Activated CD4-positive, alpha-beta T cell treated with anti-CD3 and anti-CD28 coated beads for 36 hours (primary cell): ENCODE measurements around the gene HIBCH. TPM values are rescaled to one million over a fixed set of nuclear protein-coding genes. Genes with fewer than 3 reads are reported as not detected.
A peak's percentile ranks its signal among the peaks of the same experiment; 100 is the strongest.
"Not testable (repeated sequence)": the region's sequence is repeated elsewhere in the genome, so short reads cannot be mapped to it uniquely, and the experiment has no call there.

Source experiments
- ATAC-seq: fragments of 200-7000 bp; cut with Tn5 transposase; one replicate; pipeline ENCODE4 v1.10.0; 2021; ENCODE audit warnings: mild to moderate bottlenecking, moderate library complexity
- CTCF ChIA-PET: fragments of 350-600 bp; sonication (Branson Sonifier 250); formaldehyde crosslinking; loops from one replicate; lab custom pipeline; 2021; ENCODE audit warnings: antibody characterized with exemption; lab: Charles Lee
- POLR2A ChIA-PET: fragments of 350-600 bp; sonication (Branson Sonifier 250); formaldehyde crosslinking; loops from one replicate; lab custom pipeline; 2021; ENCODE audit warnings: antibody characterized with exemption, inconsistent platforms; lab: Charles Lee
- DNase-seq: peaks from one replicate; pipeline ENCODE4 v3.0.0-alpha.2; 2020
- H3K27ac Mint-ChIP-seq: one replicate; pipeline ENCODE4 v1.8.0; 2021; ENCODE audit warnings: mixed read lengths
- H3K27me3 Mint-ChIP-seq: one replicate; pipeline ENCODE4 v1.8.0; 2021; ENCODE audit warnings: mixed read lengths
- H3K36me3 Mint-ChIP-seq: one replicate; pipeline ENCODE4 v1.8.0; 2021; ENCODE audit warnings: low read depth, mixed read lengths
- H3K4me1 Mint-ChIP-seq: one replicate; pipeline ENCODE4 v1.8.0; 2021; ENCODE audit warnings: mixed read lengths
- H3K4me3 Mint-ChIP-seq: one replicate; pipeline ENCODE4 v1.8.0; 2021; ENCODE audit warnings: mild to moderate bottlenecking, moderate library complexity, mixed read lengths
- H3K9me3 Mint-ChIP-seq: one replicate; pipeline ENCODE4 v1.8.0; 2021; ENCODE audit warnings: low read depth, mixed read lengths
- intact Hi-C, 2 experiments: fragments of 100-400 bp; cut with DNase I in 1 of 2; cut with micrococcal nuclease in 1 of 2; formaldehyde crosslinking; loops; one replicate each; pipeline versions ENCODE4 v1.14.2 to v1.15.1; 2022 to 2024; cut with DNase I, micrococcal nuclease
- total RNA-seq, 2 experiments: library from RNA; stranded (reverse); gene quantifications; one replicate each; pipeline ENCODE4 v1.2.3, GENCODE V29; 2021

Gene HIBCH
- total RNA-seq, 2 experiments from 2014 or later = 23.1 to 23.7 TPM

- H3K9me3 Mint-ChIP-seq = no peaks in the 10 kb centered on the region
Measured at GRCh38 chr2:190325588-190325987, 6.0 kb upstream of the HIBCH start.

DNA sequence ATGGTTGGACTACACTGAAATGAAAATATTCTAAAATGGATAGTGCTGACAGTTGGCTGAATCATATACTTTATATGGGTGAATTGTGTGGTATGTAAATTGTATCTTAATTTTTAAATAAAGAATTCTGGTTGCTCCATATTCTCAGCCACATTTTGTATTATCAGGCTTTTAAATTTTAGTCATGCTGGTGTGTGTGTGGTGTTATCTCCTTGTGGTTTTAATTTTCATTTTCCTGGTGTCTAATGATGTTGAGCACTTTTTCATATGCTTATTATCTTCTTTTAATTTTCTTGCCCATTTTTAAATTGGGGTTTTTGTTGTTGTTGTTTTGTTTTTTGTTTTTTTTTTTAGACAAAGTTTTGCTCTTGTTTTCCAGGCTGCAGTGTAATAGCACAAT, 3.8 kb upstream of the HIBCH start:
- CTCF ChIA-PET = no interaction called here
- intact Hi-C loops = loop anchor here (5.0 kb wide), 2 partner anchors 84 to 881 kb away; partner anchors contain the start of genes MFSD6 (in 1 of the 2) and WDR75 (in 1 of the 2)

More at GRCh38 chr2:190325588-190325987, 6.0 kb upstream of the HIBCH start:
- H3K4me1 Mint-ChIP-seq = peaks cover 18% of the 10 kb centered on the region
- ChIA-PET POLR2A (no interaction called here), CTCF (no interaction called here)
- no peak overlapping the region for H3K4me3 Mint-ChIP-seq
- no peaks in the 10 kb centered on the region for H3K36me3 Mint-ChIP-seq
- H3K27ac Mint-ChIP-seq = no peak overlapping the region
- ATAC-seq (no peak), DNase-seq (no peak)
- H3K27me3 Mint-ChIP-seq = peaks cover 10% of the 10 kb centered on the region
- intact Hi-C loops = no loop called here

GRCh38 chr2:190320696-190321095, 1.1 kb upstream of the HIBCH start:
- intact Hi-C loops = loop anchor here (1.0 to 5.0 kb wide), 6 partner anchors 22 to 878 kb away; partner anchors contain the start of genes INPP1 (in 2 of the 2), MFSD6 (in 1 of the 2), NEMP2 (in 1 of the 2) and WDR75 (in 1 of the 2)
- Mint-ChIP-seq H3K4me1 (peaks cover 53% of the 10 kb centered on the region), H3K9me3 (no peaks in the 10 kb centered on the region), H3K27me3 (no peaks in the 10 kb centered on the region), H3K4me3 (peak overlapping the region; percentile 85), H3K36me3 (peaks cover 11% of the 10 kb centered on the region), H3K27ac (peak overlapping the region; percentile 93)
- POLR2A ChIA-PET = interaction anchor here (0.6 kb wide), 1 partner anchor 23 kb away, joined by 3 read pairs; no protein-coding TSS in a partner anchor
- DNase-seq = peak; percentile 63
- ATAC-seq = peak; percentile 55
- CTCF ChIA-PET = interaction anchor here (0.7 to 1.4 kb wide), 7 partner anchors 9 to 209 kb away, joined by 3 to 6 read pairs (median 3); no protein-coding TSS in a partner anchor

More for the DNA sequence above, 3.8 kb upstream of the HIBCH start:
- ATAC-seq = no peak
- Mint-ChIP-seq H3K27ac (no peak overlapping the region), H3K9me3 (no peaks in the 10 kb centered on the region), H3K4me3 (no peak overlapping the region), H3K36me3 (peaks cover 4% of the 10 kb centered on the region), H3K27me3 (peaks cover 6% of the 10 kb centered on the region), H3K4me1 (peaks cover 30% of the 10 kb centered on the region)
- DNase-seq = no peak
- POLR2A ChIA-PET = no interaction called here

- H3K27ac Mint-ChIP-seq = peak overlapping the region; percentile 93
- POLR2A ChIA-PET = interaction anchor here (0.6 kb wide), 1 partner anchor 719 kb away, joined by 4 read pairs; no protein-coding TSS in a partner anchor
- no peaks in the 10 kb centered on the region for H3K9me3 Mint-ChIP-seq
- peak overlapping the region; percentile 85 for H3K4me3 Mint-ChIP-seq
- DNase-seq = peak; percentile 34
- H3K27me3 Mint-ChIP-seq = no peaks in the 10 kb centered on the region
- H3K4me1 Mint-ChIP-seq = peaks cover 62% of the 10 kb centered on the region
- CTCF ChIA-PET = interaction anchor here (0.6 to 2.1 kb wide), 9 partner anchors 16 to 660 kb away, joined by 3 to 8 read pairs (median 3); no protein-coding TSS in a partner anchor
- ATAC-seq = peak; percentile 10
- peaks cover 15% of the 10 kb centered on the region for H3K36me3 Mint-ChIP-seq
- intact Hi-C loops = loop anchor here (1.0 to 10.0 kb wide), 7 partner anchors 54 to 654 kb away; partner anchors contain the start of genes ASNSD1 (in 1 of the 2), MFSD6 (in 1 of the 2), NEMP2 (in 1 of the 2) and ORMDL1 (in 1 of the 2)
Measured at GRCh38 chr2:190318931-190319554, 583 bp downstream of the HIBCH start.

- no peaks in the 10 kb centered on the region for H3K9me3 Mint-ChIP-seq
- peaks cover 62% of the 10 kb centered on the region for H3K4me1 Mint-ChIP-seq
- ChIA-PET CTCF (interaction anchor here (0.6 to 2.1 kb wide), 8 partner anchors 15 to 706 kb away, joined by 3 to 8 read pairs (median 3); no protein-coding TSS in a partner anchor), POLR2A (interaction anchor here (0.6 kb wide), 1 partner anchor 719 kb away, joined by 4 read pairs; no protein-coding TSS in a partner anchor)
- H3K27ac Mint-ChIP-seq = peak overlapping the region; percentile 93
- no peaks in the 10 kb centered on the region for H3K27me3 Mint-ChIP-seq
- intact Hi-C loops = loop anchor here (2.0 to 10.0 kb wide), 5 partner anchors 54 to 654 kb away; partner anchors contain the start of genes ASNSD1 (in 1 of the 2), NEMP2 (in 1 of the 2) and OSGEPL1 (in 1 of the 2)
- H3K36me3 Mint-ChIP-seq = peaks cover 15% of the 10 kb centered on the region
- no peak for ATAC-seq
- H3K4me3 Mint-ChIP-seq = peak overlapping the region; percentile 85
- no peak for DNase-seq
Measured at GRCh38 chr2:190318514-190318913, 1.1 kb downstream of the HIBCH start.

DNA sequence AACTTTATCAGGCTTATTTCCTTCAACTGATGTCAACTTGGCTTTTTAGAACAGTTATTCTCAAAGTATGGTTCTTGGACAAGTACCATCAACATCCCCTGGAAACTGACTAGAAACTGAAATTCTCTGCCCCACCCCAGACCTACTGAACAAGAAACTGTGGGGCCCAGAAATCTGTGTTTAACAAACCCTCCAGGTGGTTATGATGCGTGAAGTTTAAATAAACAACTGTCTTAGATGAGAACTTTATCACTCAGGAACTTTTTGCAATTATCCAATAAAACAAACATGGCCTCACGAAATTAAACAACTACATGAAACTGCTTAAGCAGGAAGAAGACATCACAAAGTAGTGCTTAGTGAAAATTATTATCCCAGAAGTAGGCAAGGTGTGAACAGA, 4.4 kb downstream of the HIBCH start:
- Mint-ChIP-seq H3K36me3 (peaks cover 18% of the 10 kb centered on the region), H3K4me1 (peaks cover 41% of the 10 kb centered on the region), H3K9me3 (no peaks in the 10 kb centered on the region), H3K4me3 (no peak overlapping the region), H3K27ac (no peak overlapping the region), H3K27me3 (no peaks in the 10 kb centered on the region)
- CTCF ChIA-PET = interaction anchor here (0.7 to 1.8 kb wide), 2 partner anchors 8 to 511 kb away, joined by 3 to 6 read pairs; no protein-coding TSS in a partner anchor
- intact Hi-C loops = loop anchor here (2.0 to 10.0 kb wide), 4 partner anchors 217 to 650 kb away; partner anchors contain the start of genes ASNSD1 (in 1 of the 2), NEMP2 (in 1 of the 2) and OSGEPL1 (in 1 of the 2)
- POLR2A ChIA-PET = no interaction called here
- DNase-seq (no peak), ATAC-seq (no peak)

- no peaks in the 10 kb centered on the region for H3K9me3 Mint-ChIP-seq
- no peak overlapping the region for H3K4me3 Mint-ChIP-seq
- ChIA-PET POLR2A (no interaction called here), CTCF (interaction anchor here (0.9 kb wide), 1 partner anchor 31 kb away, joined by 3 read pairs; no protein-coding TSS in a partner anchor)
- no peaks in the 10 kb centered on the region for H3K27me3 Mint-ChIP-seq
- intact Hi-C loops = loop anchor here (2.0 to 10.0 kb wide), 2 partner anchors 225 to 649 kb away; partner anchors contain the start of gene ASNSD1 (in 1 of the 2)
- ATAC-seq (no peak), DNase-seq (no peak)
- peaks cover 36% of the 10 kb centered on the region for H3K4me1 Mint-ChIP-seq
- no peak overlapping the region for H3K27ac Mint-ChIP-seq
- H3K36me3 Mint-ChIP-seq = peaks cover 18% of the 10 kb centered on the region
Measured at GRCh38 chr2:190313880-190314279, 5.7 kb downstream of the HIBCH start.

DNA sequence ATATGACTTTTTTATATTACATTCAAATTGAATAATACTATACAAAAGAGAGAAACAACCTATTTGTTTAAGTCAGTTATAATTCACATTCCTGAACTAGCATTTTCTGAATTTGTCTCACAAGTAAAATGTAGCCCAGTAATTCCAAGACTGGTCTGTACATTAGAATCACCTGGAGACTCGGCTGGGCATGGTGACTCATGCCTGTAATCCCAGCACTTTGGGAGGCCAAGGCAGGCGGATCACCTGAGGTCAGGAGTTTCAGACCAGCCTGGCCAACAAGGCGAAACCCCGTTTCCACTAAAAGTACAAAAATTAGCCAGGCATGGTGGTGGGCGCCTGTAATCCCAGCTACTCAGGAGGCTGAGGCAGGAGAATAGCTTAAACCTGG, 7.0 kb downstream of the HIBCH start:
- Mint-ChIP-seq H3K36me3 (peaks cover 21% of the 10 kb centered on the region), H3K4me1 (peaks cover 26% of the 10 kb centered on the region)
- intact Hi-C loops = loop anchor here in 1 of 2 experiments (10.0 kb wide), 1 partner anchor 648 kb away; the partner anchor contains the start of gene ASNSD1
- POLR2A ChIA-PET, H3K27me3 Mint-ChIP-seq, H3K9me3 Mint-ChIP-seq, H3K4me3 Mint-ChIP-seq, H3K27ac Mint-ChIP-seq, DNase-seq, ATAC-seq: not testable (repeated sequence)
- CTCF ChIA-PET = interaction anchor here (0.7 to 0.8 kb wide), 3 partner anchors 81 to 260 kb away, joined by 3 read pairs; no protein-coding TSS in a partner anchor

- Mint-ChIP-seq H3K4me3 (no peak overlapping the region), H3K9me3 (no peaks in the 10 kb centered on the region), H3K4me1 (peaks cover 21% of the 10 kb centered on the region), H3K27me3 (no peaks in the 10 kb centered on the region), H3K27ac (no peak overlapping the region), H3K36me3 (peaks cover 16% of the 10 kb centered on the region)
- DNase-seq (no peak), ATAC-seq (no peak)
- intact Hi-C loops = loop anchor here in 1 of 2 experiments (10.0 kb wide), 1 partner anchor 647 kb away; the partner anchor contains the start of gene ASNSD1
- CTCF ChIA-PET = interaction anchor here (0.7 to 1.0 kb wide), 3 partner anchors 81 to 223 kb away, joined by 3 read pairs; no protein-coding TSS in a partner anchor
- POLR2A ChIA-PET = no interaction called here
Measured at GRCh38 chr2:190311893-190312634, 7.6 kb downstream of the HIBCH start.

DNA sequence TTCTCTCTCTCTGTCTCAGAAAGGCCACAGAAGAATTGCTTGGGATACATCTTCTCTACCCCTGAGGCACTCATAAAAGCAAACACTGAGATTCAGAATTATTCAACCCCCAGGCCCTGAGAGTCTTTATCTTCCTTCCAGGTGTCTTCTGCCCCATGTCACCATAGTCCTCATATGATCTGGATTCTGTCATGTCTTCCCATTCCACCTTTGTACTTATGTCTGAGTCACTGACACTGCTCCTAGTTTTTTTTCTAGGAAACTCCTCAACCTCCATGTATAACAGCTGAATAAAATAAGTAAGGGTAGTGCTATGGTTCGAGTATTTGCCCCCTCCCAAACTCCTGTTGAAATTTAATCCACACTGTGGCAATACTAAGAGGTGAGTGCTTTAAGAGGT, 11.6 kb downstream of the HIBCH start:
- intact Hi-C loops = no loop called here
- no peak for DNase-seq
- Mint-ChIP-seq H3K36me3 (peaks cover 21% of the 10 kb centered on the region), H3K27ac (no peak overlapping the region), H3K9me3 (no peaks in the 10 kb centered on the region), H3K4me3 (no peak overlapping the region), H3K27me3 (no peaks in the 10 kb centered on the region), H3K4me1 (peaks cover 13% of the 10 kb centered on the region)
- ATAC-seq = no peak
- ChIA-PET POLR2A (interaction anchor here (0.6 kb wide), 1 partner anchor 401 kb away, joined by 4 read pairs; no protein-coding TSS in a partner anchor), CTCF (interaction anchor here (0.7 to 1.8 kb wide), 2 partner anchors 8 to 138 kb away, joined by 3 to 6 read pairs; no protein-coding TSS in a partner anchor)
